Mucosa of descending colon (tissue), 3 donors: ENCODE measurements around the gene SSR2. TPM values are rescaled to one million over a fixed set of nuclear protein-coding genes. Genes with fewer than 3 reads are reported as not detected.
A peak's percentile ranks its signal among the peaks of the same experiment; 100 is the strongest.

Source experiments
- ATAC-seq: fragments of 200-7000 bp; cut with Tn5 transposase; one replicate; pipeline ENCODE4 v1.9.1; 2020; ENCODE audit warnings: mild to moderate bottlenecking, moderate library complexity
- DNase-seq, 3 donors: peaks; one replicate each; pipeline ENCODE4 v3.0.0-alpha.2; 2020
- H3K36me3 ChIP-seq: fragments of 200-600 bp; one replicate; pipeline ENCODE4 v1.8.0; 2021; ENCODE audit warnings: low read depth, mild to moderate bottlenecking
- H3K4me1 ChIP-seq: fragments of 200-600 bp; one replicate; pipeline ENCODE4 v1.8.0; 2021; ENCODE audit warnings: low read depth, mild to moderate bottlenecking
- H3K4me3 ChIP-seq: fragments of 200-600 bp; one replicate; pipeline ENCODE4 v1.8.0; 2021; ENCODE audit warnings: mild to moderate bottlenecking
- H3K9me3 ChIP-seq: fragments of 200-600 bp; one replicate; pipeline ENCODE4 v1.8.0; 2021; ENCODE audit warnings: mild to moderate bottlenecking
- intact Hi-C, 2 donors: fragments of 100-400 bp; cut with DNase I in 1 of 2; cut with micrococcal nuclease in 1 of 2; formaldehyde crosslinking; loops; one replicate each; pipeline versions ENCODE4 v1.11.0 to v1.11.1; 2022; cut with DNase I, micrococcal nuclease
- long read RNA-seq, 2 donors: library from polyadenylated mRNA; unstranded; transcript quantifications; one replicate each; pipeline ENCODE4 v2.0.0, GENCODE V29; 2019 to 2021
- total RNA-seq, 3 donors: library from RNA; stranded (reverse); fragmentation: NEBNext Ultra II Directional in 2 of 3; extraction: Animal tissue kit (Norgen Biotek cat#: 25700) in 2 of 3; gene quantifications; one replicate each; pipeline versions ENCODE4 v1.2.1 to v1.2.4, GENCODE V29; 2021 to 2023
- TF ChIP-seq, protein P1 (sequence below): fragments of 200-600 bp; IDR thresholded peaks from one replicate; pipeline ENCODE4 v1.8.0; 2022; ENCODE audit warnings: antibody characterized with exemption, mild to moderate bottlenecking
- donor health status: DM: no; HTN: no; CAD: no; lungs with moderate emphysema.
- donor health status: DM: no; HTN: no; CAD: no.
- donor health status: DM: no; HTN: yes; CAD: no.

SSR2 gene
- total RNA-seq = 100 to 1,000 TPM; 144 to 203 (median 164) TPM
- long read RNA-seq, donor 1, transcript SSR2-201 (6 exons, 1,116 nt) = major isoform, 99 of 106 reads
- long read RNA-seq, donor 1, partial matches to known transcripts = 0 of 106 reads
- long read RNA-seq, donor 1, other reads (novel, unspliced or antisense) = 4 of 106 reads
- long read RNA-seq, donor 2, transcript SSR2-201 (6 exons, 1,116 nt) = major isoform, 175 of 198 reads
- long read RNA-seq, donor 2, partial matches to known transcripts = 17 of 198 reads
- long read RNA-seq, donor 2, other reads (novel, unspliced or antisense) = 6 of 198 reads

GRCh38 chr1:156020293-156021092 is at the start of gene SSR2:
SSR2 (minus strand) TSS chr1:156020951; CDS start chr1:156020167, 784 bp downstream.
- intact Hi-C loops = no loop called here
- peaks cover 9% of the 10 kb centered on the region for H3K4me1 ChIP-seq
- H3K4me3 ChIP-seq = peak within 1 kb of the TSS; percentile 74
- no peaks in the 10 kb centered on the region for H3K9me3 ChIP-seq
- peak; percentile 84 to 95 (median 88) for DNase-seq
- TF ChIP-seq, protein P1, sequence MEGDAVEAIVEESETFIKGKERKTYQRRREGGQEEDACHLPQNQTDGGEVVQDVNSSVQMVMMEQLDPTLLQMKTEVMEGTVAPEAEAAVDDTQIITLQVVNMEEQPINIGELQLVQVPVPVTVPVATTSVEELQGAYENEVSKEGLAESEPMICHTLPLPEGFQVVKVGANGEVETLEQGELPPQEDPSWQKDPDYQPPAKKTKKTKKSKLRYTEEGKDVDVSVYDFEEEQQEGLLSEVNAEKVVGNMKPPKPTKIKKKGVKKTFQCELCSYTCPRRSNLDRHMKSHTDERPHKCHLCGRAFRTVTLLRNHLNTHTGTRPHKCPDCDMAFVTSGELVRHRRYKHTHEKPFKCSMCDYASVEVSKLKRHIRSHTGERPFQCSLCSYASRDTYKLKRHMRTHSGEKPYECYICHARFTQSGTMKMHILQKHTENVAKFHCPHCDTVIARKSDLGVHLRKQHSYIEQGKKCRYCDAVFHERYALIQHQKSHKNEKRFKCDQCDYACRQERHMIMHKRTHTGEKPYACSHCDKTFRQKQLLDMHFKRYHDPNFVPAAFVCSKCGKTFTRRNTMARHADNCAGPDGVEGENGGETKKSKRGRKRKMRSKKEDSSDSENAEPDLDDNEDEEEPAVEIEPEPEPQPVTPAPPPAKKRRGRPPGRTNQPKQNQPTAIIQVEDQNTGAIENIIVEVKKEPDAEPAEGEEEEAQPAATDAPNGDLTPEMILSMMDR = no peak
- no peaks in the 10 kb centered on the region for H3K36me3 ChIP-seq
- peak; percentile 100 for ATAC-seq

- Histone ChIP-seq H3K9me3 (no peaks in the 10 kb centered on the region), H3K36me3 (no peaks in the 10 kb centered on the region), H3K4me1 (no peaks in the 10 kb centered on the region), H3K4me3 (no peak overlapping the region)
- no peak for DNase-seq
- TF ChIP-seq, protein P1 = no peak
- intact Hi-C loops = no loop called here
- ATAC-seq = no peak
These were observed 49.8 kb upstream of the SSR2 start for GRCh38 chr1:156070548-156070947.

- Histone ChIP-seq H3K4me1 (no peaks in the 10 kb centered on the region), H3K9me3 (no peaks in the 10 kb centered on the region), H3K36me3 (no peaks in the 10 kb centered on the region), H3K4me3 (no peak overlapping the region)
- DNase-seq (no peak), ATAC-seq (no peak)
- intact Hi-C loops = no loop called here
- TF ChIP-seq, protein P1 = no peak
These were observed 49.0 kb upstream of the SSR2 start for GRCh38 chr1:156069490-156070455.

DNA sequence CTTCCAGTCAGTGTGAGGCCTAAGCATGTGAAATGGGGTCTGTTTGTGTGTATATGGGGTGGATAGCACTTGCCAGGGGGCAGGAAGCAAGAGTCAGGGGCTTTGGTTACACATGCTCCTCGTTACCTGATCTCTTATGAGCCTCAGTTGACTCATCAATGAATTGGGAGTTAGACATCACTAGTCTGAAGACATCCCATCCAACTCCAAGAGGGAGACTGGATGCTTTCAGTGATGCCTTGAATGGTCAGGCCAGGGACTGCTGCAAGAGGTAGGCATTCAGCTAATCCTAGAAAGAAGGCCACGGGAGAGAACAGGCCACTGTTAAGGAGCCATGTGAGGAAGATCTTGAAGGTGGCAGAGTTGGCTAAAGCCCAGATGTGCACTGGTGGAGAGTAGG is 46.5 kb upstream of the SSR2 start:
- no peak overlapping the region for H3K4me3 ChIP-seq
- H3K9me3 ChIP-seq = no peaks in the 10 kb centered on the region
- no peaks in the 10 kb centered on the region for H3K36me3 ChIP-seq
- intact Hi-C loops = no loop called here
- DNase-seq (no peak), ATAC-seq (no peak)
- TF ChIP-seq, protein P1 = no peak
- H3K4me1 ChIP-seq = no peaks in the 10 kb centered on the region

- TF ChIP-seq, protein P1 = no peak
- intact Hi-C loops = no loop called here
- Histone ChIP-seq H3K4me3 (no peak overlapping the region), H3K9me3 (no peaks in the 10 kb centered on the region), H3K4me1 (no peaks in the 10 kb centered on the region), H3K36me3 (no peaks in the 10 kb centered on the region)
- ATAC-seq = no peak
- no peak for DNase-seq
These were observed 45.1 kb upstream of the SSR2 start for GRCh38 chr1:156065871-156066270.
